Amniotic epithelial cell (primary cell): ENCODE data around the gene DMXL2.
"Not testable (repeated sequence)": the region's sequence is repeated elsewhere in the genome, so short reads cannot be mapped to it uniquely, and the experiment has no call there.

Source experiments
- DNase-seq: peaks from one replicate; pipeline ENCODE4 v3.0.0-alpha.2; 2010; ENCODE audit warnings: low read depth

DMXL2 gene

DNA sequence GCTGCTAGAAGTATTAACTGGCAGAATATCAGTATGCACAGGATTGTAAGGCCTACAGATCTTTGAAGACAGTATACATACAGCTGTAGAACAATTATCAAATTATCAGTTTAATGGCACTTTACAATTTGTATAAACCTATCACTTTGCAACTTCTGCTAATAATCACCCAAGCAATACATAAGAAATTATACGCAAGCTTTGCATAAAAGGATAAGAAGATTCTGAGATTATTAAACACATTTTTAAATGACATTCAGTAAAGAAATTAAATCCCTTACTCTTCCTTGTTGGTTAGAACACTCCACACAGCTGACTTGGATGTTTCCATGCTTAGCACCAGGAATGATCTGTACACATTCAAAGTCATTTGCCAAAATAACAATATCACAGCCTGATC, 46.8 kb downstream of the DMXL2 start:
- no peak for DNase-seq

DNA sequence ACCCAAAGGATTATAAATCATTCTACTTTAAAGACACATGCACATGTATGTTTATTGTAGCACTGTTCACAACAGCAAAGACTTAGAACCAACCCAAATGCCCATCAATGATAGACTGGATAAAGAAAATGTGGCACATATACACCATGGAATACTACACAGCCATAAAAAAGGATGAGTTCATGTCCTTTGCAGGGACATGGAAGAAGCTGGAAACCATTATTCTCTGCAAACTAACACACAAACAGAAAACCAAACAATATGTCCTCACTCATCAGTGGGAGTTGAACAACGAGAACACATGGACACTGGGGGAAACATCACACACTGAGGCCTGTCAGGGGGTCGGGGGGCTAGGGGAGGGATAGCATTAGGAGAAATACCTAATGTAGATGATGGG, 49.2 kb downstream of the DMXL2 start:
- not testable (repeated sequence) for DNase-seq

DNA sequence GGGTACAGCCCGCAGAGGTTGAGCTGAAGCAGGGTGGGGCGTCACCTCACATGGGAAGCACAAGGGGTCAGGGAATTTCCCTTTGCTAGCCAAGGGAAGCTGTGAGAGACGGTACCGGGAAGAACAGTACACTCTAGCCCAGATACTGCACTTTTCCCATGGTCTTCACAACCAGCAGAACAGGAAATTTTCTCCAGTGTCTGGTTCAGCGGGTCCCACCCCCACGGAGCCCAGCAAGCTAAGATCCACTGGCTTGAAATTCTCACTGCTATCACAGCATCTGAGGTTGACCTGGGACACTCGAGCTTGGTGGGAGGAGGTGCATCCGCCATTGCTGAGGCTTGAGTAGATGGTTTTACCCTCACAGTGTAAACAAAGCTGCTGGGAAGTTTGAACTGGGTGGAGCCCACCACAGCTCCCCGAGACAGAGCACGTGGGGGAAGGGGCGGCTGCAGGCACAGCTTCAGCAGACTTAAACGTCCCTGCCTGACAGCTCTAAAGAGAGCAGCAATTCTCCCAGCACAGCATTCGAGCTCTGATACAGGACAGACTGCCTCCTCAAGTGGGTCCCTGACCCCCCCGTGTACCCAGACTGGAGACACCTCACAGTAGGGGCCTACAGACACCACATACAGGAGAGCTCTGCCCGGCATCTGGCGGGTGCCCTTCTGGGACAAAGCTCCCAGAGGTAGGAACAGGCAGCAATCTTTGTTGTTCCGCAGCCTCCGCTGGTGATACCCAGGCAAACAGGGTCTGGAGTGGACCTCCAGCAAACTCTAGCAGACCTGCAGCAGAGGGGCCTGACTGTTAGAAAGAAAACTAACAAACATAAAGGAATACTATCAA, 53.4 kb downstream of the DMXL2 start:
- peak; percentile 39 for DNase-seq

DNA sequence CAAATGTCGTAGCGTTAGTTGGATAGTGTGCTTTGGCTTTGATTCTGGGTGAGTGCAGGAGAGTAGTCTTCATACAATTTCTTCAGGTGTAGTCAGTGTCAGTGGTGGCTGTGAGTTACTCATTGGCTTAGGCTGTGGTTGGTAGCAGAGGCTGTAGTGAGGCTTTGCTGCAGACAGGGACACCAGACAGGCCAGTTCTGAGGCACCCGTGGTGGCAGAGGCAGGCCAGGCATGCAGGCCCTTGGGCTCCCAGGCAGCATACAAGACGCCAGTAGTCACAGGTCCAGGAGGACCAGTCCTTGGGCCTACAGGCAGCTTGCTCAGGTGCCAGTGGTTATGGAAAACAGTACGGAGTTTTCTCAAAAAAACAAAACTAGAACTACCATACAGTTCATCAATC, 61.3 kb downstream of the DMXL2 start:
- DNase-seq, result no peak

DNA sequence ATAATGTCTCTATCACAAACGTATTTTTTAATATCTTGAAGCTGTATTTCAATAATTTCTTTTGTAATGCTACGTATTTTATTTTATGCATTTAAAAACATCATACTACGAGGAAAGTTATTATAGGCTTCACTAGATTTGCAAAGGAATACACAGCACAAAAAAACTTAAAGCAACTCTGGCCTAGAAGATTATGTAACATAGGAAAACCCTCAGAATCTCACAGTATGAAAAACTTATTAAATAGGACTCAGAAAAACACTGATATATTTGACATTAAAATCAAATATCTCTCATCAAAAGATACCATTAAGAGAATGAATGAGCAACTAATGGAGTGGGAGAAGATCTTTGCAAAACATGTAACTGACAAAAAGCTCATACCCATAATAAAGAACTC, 63.7 kb downstream of the DMXL2 start:
- no peak for DNase-seq

DNA sequence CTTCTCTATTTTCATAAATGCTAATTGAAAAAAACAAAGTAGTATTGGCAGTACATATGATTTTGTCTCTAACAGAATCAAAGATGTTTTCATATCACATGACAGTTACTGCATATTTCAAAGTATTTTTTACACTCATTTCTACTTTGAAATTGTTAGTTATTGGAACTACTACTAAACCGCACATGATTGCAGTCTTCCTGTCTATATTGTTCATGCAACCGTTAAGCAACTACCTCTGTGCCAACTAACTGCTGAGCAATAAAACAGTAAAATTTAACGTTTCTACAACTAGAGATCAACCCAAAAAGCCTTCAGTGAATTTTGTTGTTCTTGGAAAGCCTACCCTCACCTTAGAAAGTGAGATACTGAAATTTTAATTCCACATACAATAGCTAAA, 64.2 kb downstream of the DMXL2 start:
- DNase-seq, result no peak

DNA sequence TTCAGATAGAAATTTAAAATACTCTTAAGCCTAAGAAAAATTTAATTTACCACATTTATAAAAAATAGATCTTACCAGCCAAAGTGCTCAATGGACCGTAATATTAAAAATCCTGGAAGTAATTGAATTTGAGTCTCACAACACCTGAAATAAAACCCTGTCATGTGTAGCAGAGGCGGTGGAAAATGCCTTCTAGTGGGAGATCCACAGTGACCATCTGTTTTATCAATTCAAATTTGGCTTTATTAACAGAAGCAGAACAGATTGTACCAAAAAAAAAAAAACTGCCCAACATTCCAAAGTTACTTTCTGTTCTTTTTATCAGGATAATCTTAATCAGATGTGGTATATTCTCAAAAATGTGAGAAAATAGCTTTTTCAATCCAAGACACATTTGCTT, 71.7 kb downstream of the DMXL2 start:
- DNase-seq, result no peak

DNA sequence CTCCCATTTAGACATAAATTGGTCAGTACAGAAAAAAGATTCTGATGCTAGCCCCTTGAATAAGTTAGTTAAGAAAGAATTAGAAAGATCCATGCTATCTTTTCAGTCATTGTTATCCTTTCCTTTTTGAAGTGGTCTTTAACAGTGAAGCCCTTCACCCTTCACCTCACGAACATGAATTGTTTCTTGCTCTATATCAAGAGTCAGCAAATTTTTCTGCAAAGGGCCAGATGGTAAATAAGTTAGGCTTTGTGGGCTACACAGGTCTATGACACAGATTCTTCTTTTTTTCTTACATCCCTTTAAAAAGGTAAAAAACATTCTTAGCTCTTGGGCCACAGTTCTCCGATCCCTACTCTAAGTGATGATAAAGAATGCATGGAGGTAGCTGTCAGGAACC, 74.9 kb downstream of the DMXL2 start:
- no peak for DNase-seq

DNA sequence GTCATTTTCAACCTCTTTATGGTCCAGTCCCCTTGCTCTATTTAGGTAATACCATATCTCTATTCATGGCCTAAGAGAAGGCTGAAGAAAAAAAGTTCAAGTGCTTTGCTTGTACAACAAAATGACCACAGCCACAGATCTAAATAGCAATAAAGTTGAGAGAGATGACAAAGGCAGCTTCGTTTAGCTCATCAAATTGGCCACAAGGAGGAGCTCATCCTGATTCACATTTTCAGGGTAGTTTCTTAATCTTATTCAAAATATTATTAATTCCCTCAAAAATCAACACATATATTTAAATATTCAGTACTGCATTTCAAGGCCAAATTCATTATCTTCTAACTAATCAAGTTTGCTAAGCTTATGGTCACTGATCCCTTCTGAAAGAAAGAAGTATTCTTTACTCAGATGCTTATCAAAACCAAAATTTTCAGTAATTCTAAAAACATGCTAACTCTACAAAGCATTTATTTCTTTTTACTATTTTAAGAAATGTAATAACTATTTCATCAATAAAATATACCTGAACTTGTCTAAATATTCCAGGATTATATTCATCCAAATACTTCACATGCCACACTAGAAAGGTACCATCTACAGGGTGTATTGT, 85.5 kb downstream of the DMXL2 start:
- peak; percentile 30 for DNase-seq

DNA sequence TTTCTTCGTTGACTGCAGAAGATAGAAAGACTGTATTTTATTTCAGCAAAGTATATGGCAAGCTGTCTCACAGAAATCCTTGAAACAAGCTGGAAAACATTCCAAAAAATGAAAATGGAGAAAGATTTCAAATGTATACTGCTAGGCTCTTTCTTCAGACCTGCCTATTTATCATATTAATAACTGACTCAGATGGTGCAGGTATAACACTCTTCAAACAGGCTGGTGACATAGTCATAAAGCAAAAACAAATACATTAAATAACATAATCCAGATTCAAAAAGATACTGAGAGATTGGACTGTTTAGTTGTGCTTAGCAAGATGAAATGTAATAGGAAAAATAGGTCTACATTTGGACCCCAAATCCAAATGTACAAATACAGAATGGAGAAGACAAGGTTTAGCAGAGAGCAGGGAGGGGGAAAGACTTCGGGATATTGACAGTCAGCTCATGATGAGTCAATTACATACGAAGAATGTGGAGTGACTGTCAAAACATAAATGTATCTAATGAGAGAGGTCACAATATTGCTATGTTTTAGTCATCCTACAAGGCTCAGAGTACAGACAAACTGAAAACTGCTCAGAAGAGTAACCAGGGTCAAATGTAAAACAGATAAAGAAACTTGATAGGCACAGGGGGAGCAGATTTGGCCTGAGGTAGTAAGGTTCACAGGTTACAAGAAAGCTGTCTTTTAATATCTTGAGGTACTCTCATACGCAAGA, 88.7 kb downstream of the DMXL2 start:
- DNase-seq, result no peak

DNA sequence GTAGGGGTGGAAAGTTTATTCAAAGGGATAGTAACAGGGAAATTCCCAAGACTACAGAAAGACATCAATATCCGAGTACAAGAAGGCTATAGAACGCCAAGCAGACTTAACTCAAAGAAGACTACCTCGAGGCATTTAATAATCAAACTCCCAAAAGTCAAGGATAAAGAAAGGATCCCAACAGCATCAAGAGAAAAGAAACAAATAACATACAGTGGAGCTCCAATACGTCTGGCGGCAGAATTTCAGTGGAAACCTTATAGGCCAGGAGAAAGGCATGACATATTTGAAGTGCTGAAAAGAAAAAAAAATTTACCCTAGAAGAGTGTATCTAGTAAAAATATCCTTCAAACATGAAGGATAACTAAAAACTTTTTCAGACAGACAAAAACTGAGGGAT, 95.6 kb downstream of the DMXL2 start:
- DNase-seq, result no peak

DNA sequence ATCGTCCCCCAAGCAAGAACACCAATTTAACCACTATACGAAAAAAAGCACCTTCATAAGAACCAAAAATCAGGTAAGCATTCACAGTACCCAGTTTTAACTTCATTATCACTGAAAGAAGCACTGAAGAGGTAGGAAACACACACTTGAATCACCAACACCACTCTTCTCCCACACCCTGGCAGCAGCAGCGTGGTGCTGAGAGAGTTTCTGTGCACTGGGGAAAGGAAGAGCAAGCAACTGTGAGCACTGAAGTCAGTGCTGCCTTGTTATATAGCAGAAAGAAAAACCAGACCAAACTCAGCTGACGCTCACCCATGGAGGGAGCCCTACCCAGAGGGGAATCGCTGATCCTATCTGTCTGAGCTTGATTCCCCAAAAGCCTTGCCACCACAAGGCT, 98.2 kb downstream of the DMXL2 start:
- DNase-seq, result no peak

DNA sequence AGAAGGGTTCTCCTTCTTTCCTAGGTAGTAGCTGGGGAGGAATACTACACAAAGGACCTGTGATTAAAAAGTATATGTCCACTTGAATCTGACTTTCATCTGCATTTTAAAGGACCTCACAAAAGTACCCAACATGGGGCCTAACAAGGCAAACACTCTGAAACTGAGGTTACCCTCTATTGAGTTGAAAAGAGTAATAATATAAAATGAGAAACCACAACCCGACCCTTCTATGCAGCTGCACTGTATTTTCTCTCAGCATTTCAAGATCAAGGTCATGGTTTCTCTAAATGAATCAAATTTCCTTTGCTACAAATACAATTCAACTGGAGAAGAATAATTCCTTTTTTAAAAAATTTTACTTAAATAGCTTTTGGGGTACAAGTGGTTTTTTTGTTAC, 106.3 kb downstream of the DMXL2 start:
- no peak for DNase-seq

DNA sequence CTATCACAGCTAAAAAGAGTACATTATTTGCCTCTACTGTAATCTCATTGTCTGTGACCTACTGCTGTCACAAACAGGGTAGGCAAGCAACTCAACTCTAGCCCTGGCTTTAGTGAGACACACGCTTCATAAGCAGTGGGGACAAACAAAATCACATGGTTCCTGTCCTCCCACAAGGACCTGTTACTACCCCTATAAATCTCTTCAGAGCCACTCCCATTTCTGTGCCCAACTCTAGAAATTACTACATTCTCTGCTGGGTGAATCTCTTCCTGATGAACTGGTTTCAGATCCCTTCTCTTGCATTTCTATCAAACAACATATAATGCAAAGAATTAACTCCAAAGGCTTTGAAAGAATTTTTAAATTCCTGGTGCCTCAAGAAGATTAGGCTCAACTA, 117.3 kb downstream of the DMXL2 start:
- no peak for DNase-seq

DNA sequence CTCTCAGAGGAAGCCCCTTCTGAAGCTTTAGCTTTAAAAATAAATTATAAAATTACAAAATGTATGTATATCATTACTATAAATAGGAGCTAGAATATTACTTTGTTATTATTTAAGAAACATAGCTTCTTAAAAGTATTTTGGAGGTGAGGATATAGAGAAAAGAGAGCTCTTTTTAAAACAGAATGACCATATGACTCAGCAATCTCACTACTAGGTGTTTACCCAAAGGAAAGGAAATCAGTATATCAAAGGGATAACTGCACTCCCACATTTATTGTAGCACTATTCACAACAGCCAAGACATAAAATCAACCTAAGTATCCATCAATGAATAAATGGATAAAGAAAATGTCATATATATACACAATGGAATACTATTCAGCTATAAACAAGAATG, 119.6 kb downstream of the DMXL2 start:
- DNase-seq, result no peak

DNA sequence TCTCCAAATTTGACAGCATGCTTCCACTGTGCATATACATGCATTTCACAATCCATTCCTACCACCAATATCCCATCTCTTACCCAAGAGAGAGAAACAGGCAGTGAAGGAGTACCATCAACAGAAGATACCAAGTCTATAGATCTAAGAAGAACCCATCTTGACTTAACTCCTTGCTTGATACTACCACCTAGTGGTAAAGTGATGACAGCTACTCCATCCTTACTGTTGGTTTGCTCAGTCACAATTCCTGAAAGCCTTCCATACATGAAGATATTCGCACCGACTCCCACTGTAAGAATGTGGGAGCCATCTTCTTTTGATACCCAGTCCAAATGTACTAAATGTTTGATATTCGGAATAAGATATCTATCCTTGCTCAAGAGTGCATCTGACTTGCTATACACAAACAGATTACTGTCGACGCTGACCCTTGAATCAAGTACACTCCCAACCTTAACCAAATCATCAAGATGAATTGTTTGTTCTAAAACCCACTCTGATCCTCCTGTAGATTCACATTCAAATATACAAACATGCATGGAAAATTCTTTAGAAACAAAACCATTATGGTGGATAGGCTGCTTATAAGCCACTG, 123.1 kb downstream of the DMXL2 start:
- DNase-seq, result peak; percentile 63

DNA sequence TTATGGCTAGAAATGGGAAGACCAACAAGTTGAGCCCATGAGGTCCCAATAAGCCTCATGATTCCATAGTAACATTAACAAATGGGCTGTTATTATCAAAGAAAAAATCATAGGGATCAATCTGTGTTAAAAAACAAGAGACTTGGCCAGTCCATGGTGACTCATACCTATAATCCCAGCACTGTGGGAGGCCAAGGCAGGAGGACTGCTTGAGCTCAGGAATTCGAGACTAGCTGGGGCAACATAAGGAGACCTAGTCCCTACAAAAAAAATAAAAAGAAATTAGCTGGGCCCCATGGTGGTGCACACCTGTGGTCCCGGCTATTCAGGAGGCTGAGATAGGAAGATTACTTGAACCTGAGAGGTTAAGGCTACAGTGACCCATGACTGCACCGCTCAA, 124.8 kb downstream of the DMXL2 start:
- peak; percentile 16 for DNase-seq

DNA sequence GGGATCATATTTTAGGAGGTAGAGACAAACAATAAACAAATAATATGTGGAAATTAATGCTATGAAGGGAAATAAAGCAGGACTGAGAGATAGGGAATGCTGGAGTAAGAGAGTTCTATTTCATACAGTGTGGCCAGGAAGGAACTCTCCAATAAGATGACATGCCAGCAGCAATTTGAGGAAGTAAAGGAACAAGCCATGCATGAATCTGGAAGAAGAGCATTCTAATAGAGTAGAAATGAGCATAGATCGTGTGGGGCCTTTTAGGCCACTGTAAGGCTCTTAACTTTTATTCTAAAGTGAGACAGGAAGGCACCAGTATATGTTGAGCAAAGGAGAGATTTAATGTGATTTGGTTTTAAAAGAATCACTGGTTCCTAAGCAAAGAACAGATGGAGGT, 126.3 kb downstream of the DMXL2 start:
- no peak for DNase-seq

DNA sequence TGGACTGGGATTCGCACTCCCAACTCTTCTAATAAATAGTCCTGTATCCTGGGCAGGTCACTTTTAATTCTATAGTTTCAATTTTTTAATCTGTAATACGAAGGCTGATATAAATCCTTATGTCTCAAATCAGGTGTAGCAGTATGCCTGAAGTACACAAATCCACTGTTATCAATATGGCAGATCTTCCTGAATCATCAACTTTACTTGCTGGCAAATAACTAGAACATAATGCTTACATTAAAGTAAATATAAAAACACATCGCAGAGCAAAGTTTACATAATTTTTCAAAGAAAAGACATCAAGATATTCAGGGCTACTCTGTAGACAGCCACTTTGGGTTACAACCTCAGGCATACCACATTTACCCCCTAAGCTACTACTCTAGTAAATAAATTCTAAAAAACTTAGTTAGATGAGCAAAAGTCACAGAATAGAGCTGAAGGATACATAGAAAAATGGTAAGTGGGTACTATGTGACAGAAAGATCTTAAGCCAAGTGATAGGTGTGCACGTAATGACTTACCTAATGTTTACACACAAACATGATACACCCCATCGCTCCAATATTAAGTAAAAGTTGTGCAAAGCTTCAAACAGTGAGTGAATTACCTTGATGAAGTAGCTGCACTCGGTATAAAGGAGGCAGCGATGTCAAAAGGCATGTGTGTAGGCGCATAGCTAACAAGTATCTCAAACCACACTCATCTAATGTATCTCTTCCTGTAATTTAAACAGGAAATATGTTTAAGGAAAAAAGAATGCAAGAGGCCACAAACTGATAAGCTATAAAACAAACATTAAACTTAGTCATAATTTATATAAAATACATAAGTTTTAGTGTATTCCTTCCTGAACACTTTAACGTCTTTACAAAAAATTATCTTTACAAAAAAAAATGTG, 127.9 kb downstream of the DMXL2 start:
- peak; percentile 80 for DNase-seq

DNA sequence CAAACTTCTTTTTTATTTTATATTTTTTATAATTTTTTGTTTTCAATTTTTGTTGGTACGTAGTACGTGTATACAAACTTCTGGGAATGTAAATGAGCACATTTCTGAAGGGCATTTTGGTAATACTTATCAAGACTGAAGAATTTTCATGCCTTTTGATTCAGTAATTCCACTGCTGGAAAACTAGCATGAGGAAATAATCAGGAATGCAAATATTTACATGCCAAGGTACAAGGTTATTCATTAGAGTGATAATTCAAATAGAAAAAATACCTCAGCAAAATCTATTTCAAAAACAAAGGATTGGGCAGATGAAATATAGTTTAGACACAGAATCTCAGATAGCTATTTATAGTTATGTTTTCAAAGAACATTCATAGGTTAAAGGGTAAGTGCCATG, 128.7 kb downstream of the DMXL2 start:
- DNase-seq, result peak; percentile 85

DNA sequence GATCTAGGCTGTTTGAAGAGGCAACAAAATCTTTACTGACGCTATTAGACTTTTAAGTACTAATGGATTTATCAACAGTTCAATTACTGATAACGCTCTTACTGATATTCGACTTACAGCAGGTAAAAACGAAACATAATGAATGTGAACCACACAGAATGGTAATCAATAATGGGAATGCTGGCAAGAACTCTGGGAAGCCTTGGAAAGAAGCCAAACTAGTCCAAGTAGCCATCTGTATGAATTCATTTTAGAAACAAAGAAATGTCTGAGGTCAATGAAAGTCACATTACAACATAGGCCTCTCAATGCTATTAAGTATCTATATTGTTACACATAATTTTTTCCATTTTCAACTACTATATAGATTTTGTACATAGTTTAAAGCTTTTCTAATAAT, 130.0 kb downstream of the DMXL2 start:
- DNase-seq, result no peak

DNA sequence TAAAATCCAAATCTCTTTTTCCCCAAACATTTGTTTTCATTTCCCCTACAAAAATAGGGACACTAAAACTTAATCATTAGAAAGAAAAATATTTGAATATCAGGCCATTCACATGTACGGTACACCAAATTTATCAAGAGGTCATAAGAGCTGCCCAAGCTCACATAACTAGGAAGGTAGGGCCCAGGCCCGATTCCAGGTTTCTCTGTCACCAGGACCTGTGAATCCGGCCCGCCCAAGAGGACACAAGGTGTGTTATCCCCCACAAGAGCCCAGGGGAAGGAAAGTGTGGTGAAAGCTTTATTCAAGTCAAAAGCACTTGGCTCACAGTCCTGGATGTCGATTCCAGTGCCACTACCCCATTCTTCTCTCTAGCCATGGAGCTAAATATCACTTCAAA, 130.6 kb downstream of the DMXL2 start:
- no peak for DNase-seq
